Femur (tissue), 1 donor: ENCODE results near the gene TRAPPC3.
"Not testable (repeated sequence)": the region's sequence is repeated elsewhere in the genome, so short reads cannot be mapped to it uniquely, and the experiment has no call there.

ENCODE experiments used
- DNase-seq: peaks from one replicate; pipeline ENCODE4 v3.0.0-alpha.2; 2017

Gene TRAPPC3

DNA sequence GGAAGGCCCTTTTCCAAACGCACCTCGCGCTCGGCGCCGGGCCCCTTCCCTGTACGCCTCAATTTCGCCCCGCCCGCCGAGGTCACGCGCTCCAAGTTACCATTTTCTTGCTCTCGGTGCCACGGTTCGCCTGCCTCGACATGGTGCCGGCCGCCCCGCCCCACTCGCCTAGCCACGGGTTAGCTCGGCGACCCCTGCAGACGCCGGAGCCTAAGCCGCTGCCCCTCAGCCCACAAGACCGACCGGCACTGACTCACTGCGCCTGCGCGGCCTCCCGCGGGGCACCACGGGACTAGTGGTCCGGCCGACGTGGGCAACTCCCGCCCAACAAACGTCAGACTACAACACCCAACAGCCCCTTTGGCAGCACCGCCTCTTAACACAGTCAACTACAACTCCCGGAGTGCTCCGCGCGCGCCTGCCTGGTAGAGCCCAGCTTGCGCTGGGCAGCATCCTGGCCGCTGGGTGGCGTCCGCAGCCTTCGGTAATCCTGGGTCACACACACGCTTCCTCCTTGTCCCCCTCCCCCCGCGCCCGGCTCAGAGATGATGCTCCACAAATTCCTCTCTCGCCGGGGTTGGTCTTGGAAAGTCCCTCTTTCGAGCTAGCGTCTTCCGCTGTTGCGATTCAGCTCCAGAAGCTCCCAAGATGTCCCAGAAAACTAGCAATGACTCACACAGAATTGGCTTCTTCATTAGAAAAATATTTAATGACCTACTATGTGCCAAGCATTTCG is at the start of gene TRAPPC3:
Gene TRAPPC3, minus strand, starts transcription at position 250 of the 736 bp plus-strand sequence. Its CDS starts 108 bp downstream, at position 142.
- DNase-seq = peak; percentile 100

DNA sequence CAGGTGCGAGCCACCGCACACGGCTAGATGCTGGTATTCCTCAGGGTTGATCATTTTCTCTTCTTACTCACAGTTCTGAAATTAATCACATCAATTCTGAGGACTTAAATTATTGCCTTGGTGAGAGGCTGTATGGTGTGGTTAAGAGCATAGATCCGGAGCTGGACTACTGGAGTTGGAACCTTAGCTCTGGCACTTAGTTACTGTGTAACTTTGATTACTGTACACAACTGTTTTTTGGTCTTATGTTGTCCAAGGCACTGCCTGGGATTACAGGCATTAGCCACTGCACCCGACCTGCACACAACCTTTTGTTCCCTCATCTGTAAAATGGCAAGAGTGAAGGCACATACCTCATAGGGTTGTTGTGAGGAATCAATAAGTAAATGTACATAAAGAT is 49.4 kb upstream of the TRAPPC3 start:
- DNase-seq = no peak

DNA sequence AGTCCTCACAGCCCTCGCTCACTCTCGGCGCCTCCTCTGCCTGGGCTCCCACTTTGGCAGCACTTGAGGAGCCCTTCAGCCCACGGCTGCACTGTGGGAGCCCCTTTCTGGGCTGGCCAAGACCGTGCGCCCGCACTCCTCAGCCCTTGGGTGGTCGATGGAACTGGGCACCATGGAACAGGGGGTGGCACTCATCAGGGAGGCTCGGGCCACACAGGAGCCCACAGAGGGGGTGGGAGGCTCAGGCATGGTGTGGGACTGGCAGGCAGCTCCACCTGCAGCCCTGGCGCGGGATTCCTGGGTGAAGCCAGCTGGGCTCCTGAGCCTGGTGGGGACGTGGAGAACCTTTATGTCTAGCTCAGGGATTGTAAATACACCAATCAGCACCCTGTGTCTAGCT is 47.5 kb upstream of the TRAPPC3 start:
- DNase-seq = not testable (repeated sequence)

DNA sequence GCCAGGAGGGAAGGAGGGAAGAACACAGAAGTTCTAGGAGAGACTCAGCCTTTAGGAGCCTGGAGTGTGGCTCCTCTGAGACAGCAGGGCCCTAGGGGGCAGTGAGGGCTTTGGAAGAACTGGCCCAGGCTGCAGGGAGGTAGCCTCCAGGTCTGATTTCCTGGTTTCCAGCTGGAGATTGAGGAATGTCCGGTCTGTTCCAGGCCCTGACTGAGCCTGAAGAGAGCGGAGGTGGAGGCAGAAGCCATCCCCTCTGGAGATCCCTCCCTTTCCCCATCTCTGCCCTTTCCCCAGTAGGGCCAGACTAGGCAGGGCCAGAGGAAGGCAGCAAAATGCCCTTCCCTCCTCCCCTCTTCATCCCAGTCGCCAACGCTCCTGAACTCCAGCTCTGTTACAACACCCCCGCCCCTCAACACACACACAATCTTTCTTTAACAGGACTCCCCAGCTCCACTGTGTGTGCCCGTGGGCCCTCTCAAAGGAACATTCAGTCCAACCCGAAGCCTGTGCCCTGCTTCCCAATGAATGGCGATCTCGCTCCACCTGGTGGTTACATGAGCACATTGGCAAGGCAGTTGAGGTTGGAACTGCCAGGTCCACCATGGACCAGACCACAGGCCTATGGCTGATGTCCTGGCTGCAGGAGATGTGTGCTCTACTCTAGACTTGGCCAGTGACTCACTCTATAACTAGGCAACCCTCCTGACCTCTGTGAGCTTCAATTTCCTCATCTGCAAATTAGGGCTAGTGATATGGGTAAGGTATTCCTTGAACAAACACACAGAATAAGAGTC is 38.7 kb upstream of the TRAPPC3 start:
- DNase-seq = peak; percentile 90

DNA sequence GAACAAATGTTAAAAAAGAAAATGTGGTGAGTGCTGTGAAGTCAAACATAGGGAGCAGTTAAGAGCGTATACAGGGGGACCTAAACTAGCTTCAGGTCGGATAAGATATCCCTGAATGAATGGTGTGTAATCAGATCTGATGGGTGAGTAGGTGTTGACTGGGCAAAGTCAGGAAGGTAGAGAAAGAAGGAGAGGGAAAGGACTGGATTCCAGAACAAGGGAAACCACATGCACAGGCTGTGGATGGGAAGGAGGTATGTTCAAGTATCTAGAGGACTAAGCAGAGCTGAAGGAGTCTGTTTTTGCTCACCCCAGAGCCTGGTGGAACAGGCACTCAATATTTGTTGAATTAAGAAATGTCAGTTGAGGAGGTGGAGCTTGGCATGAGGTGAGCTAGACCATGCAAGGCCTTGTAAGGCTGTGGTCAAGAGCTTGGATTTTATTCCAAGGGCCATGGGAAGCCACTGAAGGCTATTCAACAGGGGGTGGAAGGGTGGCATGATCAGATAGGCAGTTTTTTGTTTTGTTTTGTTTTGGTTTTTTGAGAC is 34.1 kb upstream of the TRAPPC3 start:
- DNase-seq = no peak

DNA sequence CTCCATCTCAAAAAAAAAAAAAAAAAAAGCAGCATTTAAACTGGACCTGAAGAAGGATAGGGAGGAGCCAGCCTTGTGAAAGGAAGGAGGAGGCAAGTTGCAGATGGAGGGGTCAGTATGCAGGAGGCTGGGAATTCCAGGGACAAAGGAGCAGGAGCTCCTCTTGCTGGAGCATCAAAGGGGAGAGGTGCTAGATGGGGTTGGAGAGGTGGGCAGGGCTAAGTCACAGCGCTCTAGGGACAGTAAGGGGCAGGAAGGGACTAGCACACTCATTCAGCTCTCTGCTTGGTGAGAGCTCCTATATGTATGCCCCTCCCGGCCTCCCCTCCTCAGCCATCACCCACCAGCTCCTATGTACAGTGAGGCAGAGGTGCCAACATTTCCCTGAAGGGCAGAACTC is 33.4 kb upstream of the TRAPPC3 start:
- DNase-seq = no peak

DNA sequence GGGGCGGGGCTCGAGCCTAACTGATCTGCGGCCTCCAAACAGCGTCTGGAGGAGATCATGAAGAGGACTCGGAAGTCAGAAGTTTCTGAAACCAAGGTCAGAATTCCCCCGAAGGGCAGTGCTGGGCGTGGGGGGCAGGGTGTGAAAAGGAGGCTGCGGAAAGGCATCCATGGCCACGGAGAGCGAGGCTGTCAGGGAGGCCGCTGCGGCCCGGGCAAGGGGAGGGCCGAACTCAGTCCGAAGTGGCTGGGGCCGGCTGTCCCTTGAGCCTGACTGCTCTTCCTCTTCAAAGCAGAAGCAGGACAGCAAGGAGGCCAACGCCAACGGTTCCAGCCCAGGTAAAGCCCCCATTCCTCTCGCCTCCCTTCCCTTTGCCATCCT is 29.9 kb upstream of the TRAPPC3 start:
- DNase-seq = no peak

DNA sequence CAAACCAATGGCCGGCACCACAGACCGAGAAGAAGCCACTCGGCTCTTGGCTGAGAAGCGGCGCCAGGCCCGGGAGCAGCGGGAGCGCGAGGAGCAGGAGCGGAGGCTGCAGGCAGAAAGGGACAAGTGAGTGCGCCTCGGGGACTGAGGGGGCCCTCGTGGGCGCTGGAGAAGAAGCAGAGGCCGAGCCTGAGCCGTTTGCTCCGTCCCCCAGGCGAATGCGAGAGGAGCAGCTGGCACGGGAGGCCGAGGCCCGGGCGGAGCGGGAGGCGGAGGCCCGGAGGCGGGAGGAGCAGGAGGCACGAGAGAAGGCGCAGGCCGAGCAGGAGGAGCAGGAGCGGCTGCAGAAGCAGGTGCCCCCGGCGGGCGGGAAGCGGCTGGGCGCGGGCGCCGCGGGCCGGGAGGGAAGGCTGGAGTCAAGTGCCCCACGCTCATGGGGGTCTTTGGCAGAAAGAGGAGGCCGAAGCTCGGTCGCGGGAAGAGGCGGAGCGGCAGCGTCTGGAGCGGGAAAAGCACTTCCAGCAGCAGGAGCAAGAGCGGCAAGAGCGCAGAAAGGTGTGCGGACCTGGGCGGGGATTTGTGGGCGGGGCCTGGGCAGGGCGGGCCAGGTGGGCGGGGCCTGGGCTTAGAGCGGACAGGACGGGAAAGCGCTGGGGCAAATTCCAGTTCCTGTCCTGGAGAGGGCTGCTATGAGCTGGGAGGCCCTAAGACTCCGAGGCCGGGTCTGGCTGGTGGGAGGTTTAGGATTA is 29.4 kb upstream of the TRAPPC3 start:
- DNase-seq = no peak

DNA sequence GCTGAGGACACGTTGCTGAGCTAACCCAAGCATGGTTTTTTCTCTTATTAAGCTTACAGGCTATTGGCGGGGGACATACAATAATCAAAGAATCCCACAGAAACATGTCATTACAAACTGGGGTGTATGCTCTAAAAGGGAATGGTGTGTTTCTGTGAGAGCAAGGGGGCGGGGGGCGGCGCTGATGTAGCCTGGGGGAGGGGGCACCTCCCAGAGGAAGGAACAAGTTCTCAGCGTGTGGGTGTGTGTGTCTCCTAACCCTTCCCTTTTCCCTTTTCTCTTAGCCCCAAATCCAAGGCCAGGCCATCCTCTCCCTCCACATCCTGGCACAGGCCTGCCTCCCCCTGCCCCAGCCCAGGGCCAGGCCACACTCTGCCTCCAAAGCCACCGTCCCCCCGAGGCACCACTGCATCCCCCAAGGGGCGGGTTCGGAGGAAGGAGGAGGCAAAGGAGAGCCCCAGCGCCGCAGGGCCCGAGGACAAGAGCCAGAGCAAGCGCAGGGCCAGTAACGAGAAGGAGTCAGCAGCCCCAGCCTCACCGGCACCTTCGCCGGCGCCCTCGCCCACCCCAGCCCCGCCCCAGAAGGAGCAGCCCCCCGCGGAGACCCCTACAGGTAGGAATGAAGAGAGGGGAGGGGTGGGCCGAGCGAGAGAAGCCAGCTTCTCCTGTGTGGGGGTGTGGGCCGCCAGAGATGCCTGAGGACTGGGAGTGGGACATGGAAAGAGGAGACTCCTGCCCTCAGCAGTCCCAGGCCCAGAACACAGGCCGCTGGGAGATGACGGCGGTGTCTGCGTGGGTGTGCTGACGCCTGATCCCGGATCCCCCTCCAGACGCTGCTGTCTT is 28.5 kb upstream of the TRAPPC3 start:
- no peak for DNase-seq

DNA sequence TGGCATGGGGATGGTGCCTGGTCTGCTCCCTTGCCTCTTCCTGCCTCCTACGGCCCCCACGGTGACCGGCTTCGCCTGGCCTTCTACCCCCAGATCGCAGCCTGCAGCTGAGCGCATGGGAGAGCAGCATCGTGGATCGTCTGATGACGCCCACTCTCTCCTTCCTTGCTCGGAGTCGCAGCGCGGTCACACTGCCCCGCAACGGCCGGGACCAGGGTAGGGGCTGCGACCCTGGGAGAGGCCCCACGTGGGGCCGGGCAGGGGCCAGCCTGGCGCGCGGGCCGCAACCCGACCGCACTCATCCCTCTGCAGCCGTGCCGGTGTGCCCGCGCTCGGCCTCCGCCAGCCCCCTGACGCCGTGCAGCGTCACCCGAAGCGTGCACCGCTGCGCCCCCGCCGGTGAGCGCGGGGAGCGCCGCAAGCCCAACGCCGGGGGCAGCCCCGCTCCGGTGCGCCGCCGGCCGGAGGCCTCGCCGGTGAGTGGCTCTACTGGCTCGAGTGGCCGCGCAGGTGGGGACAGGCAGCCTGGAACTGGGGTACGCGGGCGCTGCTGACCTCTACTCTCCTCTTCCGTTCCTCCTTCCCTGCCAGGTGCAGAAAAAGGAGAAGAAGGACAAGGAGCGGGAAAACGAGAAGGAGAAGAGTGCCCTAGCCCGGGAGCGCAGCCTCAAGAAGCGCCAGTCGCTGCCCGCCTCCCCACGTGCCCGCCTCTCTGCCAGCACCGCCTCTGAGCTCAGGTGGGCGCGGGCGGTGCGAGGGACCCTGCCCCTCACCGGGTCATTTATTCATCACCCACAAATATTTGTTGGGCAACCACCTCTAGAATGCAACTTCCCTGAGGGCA is 27.0 kb upstream of the TRAPPC3 start:
- no peak for DNase-seq

DNA sequence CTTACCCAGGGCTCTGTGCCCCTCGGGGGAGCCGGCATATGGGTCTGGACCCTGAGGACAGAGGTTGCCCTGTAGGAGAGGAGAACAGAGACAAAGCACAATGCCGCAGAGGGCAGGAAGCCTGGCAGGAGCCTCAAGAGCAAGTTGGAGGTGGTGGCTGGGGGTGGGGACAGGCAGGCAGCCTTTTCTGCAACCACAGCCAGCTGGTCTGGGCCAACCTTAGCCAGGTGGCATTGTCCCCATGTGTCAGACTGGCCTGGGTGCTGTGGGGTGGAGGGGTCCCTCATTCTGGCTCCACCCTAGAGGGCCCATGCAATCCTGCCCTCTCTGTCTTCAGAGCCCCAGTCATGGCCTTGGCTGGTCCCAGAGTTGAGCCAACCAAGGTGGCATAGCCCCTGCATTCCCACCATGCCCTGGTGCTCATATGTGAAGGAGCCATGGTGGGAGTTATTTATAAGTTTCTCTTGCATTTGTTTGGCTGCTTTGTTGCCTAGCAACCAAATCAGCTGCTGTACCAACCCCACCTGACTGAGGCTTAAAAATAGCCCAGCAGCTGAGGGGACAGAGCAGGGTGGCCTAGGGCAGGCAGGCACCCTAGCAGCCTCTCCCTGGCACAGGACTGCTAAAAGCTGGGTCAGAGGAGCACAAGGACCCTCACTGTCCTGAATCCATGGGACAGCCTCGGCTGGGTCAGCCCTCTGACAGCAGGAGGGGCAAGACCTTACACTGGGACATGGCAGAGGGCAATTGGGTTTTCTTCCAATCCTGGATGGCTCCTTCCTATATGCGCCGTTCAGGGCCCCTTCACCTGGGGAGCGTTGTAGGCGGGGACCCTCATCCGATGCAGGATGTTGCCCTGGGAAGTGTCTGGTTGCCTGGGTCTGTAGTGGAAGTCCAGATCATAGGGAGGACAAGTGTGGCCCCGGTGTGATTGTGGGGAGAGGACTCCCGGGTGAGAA is 26.1 kb upstream of the TRAPPC3 start:
- peak; percentile 74 for DNase-seq

DNA sequence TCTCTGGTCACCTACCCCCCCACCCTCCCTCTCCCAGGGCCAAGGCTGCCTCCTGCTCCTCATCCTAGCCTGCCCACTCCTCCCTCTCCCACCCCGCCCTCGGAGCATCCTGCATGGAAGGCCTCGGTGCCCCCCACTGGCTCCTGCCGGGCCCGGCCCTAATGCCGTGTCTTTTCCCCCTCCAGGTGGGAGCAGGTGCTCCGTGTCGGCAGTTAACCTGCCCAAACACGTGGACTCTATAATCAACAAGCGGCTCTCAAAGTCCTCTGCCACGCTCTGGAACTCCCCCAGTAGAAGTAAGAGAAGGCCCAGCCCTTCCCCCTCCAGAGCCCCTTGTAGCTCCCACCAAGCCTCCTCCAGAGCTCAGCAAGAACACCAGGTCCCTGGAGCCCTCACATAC is 25.4 kb upstream of the TRAPPC3 start:
- no peak for DNase-seq

DNA sequence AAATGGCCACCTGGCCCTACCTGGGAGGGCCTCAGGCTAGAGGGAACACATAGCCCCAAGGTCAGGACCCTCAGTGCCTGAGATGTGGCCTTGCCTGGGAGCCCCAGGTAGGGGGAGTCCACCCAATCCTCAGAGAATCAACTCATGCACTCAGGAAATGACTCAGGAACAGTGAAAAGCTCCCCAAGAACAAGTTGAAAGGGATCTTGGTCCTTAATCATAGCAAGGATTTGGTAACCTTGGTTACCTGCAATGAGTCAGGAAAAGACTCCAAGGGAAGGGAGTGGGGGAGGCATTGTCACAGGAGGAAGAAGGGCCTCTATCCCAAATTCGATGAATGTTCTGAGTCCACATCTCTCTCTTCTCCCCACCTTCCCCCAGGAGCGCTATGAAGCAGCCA is 23.7 kb upstream of the TRAPPC3 start:
- DNase-seq = no peak

DNA sequence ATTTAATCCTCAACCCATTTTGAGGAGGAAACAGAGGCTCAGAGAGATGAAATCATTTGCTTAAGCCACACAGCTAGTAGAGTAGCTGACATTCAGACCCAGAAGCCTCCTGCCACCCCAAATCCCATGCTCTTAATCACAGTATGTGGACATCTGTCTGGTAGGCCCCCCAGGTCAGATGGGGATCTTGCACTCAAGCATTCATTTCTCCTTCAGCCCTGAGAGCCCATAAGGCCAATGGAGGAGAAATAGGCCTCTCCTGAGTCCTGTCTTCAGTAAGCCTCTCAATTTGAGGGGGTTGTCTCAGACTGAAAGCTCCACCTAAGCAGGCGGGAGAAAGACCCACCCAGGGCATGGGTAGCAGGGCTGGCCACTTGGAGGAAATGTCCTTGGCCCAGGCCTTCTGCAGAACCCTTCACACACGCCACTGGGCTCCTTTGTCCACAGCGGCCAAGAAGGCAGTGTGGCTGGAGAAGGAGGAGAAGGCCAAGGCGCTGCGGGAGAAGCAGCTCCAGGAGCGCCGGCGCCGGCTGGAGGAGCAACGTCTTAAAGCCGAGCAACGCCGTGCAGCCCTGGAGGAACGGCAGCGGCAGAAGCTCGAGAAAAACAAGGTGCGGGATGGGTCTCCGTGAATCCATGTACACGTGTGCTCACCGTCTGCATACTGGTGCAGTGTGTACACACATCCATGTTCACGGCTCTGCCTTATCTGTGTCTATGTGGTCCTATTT is 22.9 kb upstream of the TRAPPC3 start:
- no peak for DNase-seq

DNA sequence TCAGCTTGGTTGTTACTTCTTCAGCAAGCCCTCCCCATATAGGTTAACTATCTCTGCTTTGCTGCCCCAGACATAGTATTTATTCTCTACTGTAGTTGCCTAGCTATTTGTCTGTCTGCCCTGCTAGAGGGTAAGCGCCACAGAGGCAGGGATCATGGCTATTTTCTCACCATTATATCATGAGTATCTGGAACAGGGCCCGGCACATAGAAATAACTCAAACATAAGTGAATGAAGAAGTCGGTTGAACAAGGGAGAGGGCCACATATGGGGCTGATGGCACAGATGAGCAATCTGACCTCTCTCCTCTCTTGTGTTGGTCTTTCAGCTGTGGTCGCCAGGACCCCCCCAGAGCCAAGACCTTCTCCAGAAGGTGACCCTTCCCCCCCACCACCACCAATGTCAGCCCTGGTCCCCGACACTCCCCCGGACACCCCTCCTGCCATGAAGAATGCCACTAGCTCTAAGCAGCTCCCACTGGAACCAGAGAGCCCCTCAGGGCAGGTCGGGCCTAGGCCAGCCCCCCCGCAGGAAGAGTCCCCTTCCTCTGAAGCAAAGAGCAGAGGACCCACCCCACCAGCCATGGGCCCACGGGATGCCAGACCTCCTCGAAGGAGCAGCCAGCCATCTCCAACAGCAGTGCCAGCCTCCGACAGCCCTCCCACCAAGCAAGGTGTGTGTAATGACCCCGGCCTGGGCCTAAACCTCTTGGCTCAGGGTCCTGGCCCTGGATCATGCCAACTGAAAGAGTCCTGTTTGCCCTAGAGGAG is 21.5 kb upstream of the TRAPPC3 start:
- DNase-seq = no peak

DNA sequence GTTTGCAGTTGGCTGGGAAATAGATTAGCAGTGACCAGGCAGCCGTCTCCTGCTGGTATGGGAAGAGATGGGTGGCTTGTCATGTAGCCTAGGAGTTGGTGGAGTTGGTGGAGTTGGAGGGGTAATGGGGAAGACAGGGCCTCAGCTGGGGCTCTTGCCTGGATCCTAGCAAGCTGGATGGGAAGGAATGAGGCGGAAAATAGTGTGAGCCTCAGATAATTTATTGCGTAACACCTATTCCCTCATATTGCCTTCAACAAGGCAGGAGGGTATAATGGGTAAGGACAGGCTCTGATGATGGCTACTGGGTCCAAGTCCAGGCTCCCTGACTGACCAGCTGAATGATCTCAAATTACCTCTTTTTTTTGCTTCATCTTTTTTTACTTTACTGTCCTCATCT is 19.2 kb upstream of the TRAPPC3 start:
- DNase-seq = no peak

DNA sequence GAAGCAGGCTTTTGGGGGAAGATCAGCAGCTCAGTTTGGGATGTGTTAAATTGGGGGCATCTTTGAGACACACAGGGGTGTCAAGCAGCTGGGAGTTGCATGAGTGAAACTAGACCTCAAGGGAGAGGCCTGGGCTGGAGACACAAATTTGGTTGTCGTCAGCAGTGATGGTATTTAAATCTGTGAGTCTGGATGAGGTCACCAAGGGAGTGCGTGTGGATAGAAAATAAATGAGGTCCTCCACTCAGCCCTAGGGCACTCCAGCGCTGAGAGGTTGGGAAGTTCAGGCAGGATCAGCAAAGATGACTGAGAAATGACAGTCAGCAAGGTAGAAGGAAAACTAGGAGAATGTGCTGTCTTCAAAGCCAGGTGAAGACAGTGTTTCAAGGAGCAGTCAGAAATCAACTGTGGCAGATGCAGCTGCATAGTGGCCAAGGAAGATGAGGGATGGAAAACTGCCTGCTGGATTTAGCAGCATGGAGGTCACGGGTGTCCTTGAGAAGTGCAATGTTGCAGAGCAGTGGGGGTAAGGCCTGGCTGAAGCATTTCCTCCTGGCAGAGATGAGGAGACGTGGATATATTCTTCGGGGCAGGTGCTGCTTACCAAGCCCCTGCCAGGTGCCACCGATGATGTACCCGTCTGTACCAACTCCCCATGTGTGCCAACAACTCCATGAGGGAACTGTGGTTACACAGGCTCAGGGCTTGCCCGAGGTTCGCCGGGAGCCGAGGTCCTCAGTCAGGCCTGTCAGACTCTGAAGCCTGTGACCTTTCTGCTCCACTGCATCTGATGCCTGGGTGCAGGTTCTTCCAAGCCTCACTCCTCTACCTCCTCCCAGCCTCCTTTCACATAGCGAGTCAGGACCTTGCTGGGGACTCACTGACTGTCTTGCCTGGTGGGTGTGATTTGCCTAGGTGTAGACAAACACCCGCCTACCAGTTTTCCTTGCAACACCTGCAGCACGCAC is 17.9 kb upstream of the TRAPPC3 start:
- DNase-seq = no peak
